ENCODE measurements around the gene CACNA1C.
"Not testable (repeated sequence)": the region's sequence is repeated elsewhere in the genome, so short reads cannot be mapped to it uniquely, and the experiment has no call there.

CACNA1C gene

GRCh38 chr12:2234646-2235350, 182.0 kb downstream of the CACNA1C start:
- no peak for DNase-seq (ENCODE audit: low read depth)

GRCh38 chr12:2236506-2237294, 183.9 kb downstream of the CACNA1C start:
- DNase-seq (ENCODE audit: low read depth), result no peak

- no peak for DNase-seq (ENCODE audit: low read depth)
Measured at GRCh38 chr12:2238111-2238510, 185.3 kb downstream of the CACNA1C start.

- DNase-seq (ENCODE audit: low read depth), result no peak
Measured at GRCh38 chr12:2239381-2239871, 186.6 kb downstream of the CACNA1C start.

DNA sequence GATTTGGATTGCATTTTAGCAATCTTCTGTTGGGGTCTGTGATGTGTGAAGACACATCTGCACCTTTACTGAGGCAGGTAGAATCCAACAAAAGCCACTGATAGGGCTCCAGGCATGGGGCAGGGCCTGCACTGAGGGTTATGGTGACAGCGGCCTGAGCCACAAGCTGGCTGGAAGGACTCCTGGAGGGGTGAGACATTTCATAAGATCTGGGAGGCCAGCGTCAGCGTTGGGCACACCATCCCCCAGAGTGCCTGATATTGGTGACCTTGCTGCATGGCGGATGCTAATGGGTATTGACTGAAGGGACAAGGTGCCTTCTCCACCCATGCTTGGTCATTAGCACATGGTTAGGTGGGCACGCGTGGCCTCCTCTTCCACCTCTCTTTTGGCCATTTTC, 187.6 kb downstream of the CACNA1C start:
- DNase-seq (ENCODE audit: low read depth), result no peak

- DNase-seq (ENCODE audit: low read depth), result no peak
Measured at GRCh38 chr12:2240984-2241383, 188.2 kb downstream of the CACNA1C start.

- no peak for DNase-seq (ENCODE audit: low read depth)
Measured at GRCh38 chr12:2242216-2242615, 189.4 kb downstream of the CACNA1C start.

- DNase-seq (ENCODE audit: low read depth), result no peak
Measured at GRCh38 chr12:2242816-2243215, 190.0 kb downstream of the CACNA1C start.

GRCh38 chr12:2243275-2243674, 190.5 kb downstream of the CACNA1C start:
- no peak for DNase-seq (ENCODE audit: low read depth)

DNA sequence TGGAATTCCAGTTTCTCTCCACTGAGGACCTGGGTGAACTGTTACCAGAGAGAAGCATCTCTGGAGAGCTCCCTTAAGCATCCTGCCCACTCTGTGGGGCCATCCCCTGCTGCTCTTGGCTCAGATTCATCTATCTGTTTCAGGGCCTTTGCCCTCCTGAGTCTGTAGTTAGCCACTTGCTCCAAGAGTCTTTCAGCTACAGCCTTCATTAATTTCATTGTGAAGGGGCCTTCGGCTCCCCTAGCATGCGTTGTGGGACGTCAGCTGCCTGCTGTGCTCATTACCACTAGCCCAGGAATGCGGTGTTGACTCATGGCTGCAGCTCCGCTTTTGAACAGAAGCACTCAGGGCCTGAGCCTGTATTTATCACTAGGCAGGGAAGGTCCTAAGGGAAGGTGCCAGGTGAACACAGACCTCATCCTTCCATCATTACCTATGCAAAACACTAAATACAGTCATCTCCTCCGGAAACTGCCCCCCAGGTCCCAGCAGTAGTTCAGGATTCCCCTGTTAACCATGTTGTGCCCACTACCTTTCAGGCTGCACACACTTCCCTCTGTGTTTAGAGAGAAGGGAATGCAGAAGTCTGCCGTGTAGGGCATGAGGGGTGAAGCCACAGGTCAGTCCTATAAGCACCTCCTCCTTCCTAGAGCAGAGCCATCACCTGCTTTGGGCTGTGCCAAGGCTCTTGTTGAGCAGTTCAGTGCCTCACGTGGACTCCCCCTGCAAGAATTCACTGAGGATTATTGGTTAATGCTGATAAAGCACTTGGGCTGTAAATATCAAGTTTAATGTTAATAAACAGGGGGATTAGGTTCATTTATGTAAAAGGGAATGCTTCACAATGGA, 191.4 kb downstream of the CACNA1C start:
- DNase-seq (ENCODE audit: low read depth), result no peak

GRCh38 chr12:2246358-2246757, 193.6 kb downstream of the CACNA1C start:
- no peak for DNase-seq (ENCODE audit: low read depth)

DNA sequence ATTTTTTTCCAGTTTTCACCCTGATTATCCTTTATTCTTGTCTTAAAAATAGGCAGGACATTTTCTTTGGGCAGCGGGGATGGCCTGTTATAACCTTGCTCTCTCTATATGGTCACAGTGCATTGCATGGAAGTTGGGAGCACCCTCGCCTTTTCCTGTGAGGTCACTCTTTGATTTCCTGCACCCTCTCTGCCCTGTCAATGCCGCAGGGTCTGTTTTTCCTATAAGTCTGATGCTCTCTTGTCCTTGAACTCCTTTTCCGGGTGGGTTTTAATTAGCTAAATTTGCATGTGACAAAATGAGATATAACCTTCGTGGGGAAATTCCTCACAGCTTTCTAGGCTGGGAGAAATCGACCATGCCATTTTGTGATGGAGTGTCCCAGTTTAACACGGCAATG, 194.3 kb downstream of the CACNA1C start:
- DNase-seq (ENCODE audit: low read depth), result no peak

- DNase-seq (ENCODE audit: low read depth), result no peak
Measured at GRCh38 chr12:2247596-2247995, 194.8 kb downstream of the CACNA1C start.

DNA sequence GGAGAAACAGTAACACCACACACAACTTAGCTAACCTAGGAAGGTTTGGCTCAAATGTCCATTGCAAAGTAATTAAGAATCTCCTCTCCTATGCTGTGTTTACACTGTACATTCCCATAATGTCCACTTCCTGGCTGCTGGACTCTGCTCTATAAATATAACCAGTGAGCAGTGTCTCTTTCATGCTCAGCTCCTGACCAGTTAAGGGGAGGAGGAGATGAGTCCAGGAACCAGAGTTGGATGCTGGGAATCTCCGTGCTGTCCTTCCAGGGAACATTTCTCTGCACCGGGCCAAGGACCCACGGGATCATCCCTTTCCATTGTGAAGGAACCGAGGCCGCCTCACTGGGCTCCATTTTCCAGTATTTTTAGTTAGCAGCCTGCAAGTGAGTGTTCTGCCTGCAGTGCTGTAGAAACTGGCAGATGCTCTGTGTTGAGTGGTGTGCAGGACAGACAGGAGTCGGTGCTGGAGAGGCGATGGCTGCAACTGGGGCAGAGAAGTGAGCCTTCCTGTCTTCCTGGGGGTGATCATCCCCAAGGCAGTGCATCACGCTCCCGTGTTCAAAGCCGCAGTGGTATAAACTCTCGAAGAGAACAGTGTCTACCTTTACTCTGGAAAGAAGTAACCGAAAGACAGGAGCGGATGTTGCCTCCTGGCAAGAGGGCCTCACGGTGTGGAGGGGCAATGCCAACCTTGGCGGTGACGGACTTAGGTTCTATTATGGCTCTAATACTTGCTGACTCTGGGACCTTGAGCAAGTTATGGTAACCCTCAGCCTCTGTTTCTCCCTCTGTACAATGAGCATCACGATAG, 195.5 kb downstream of the CACNA1C start:
- DNase-seq (ENCODE audit: low read depth), result no peak

- no peak for DNase-seq (ENCODE audit: low read depth)
Measured at GRCh38 chr12:2248901-2249381, 196.2 kb downstream of the CACNA1C start.

- no peak for DNase-seq (ENCODE audit: low read depth)
Measured at GRCh38 chr12:2250797-2251196, 198.0 kb downstream of the CACNA1C start.

DNA sequence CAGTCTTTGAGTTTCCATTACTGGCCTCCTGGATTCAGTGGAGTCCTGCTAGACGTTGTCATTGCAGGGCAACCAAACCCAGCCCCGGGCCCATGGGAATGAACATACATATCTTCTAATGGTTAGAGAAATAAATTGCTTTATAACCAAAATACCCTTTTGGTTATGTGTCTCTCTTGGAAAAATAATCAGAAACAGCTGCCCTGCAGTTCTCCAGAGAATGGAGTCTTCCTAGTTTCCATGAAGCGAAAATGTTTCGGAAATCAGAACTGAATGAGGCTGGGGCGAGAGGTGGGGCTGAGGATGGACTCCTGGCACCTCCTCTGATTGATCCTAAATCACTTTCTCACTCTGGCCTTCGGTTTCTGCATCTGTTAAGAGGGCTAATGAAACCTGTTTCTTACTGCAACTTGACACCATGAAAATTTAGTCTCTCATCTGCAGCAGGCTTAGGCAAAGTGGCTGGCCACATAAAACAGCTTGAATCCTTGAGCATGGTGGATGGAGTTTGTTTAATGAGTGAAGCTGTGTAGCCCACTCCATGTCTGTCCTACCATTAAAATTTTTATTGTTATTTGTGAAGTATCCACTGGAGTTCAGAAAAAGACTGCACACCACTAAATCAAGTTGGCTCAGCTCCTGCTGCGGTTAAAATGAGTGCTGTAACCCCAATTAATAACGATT, 198.9 kb downstream of the CACNA1C start:
- no peak for DNase-seq (ENCODE audit: low read depth)

- DNase-seq (ENCODE audit: low read depth), result no peak
Measured at GRCh38 chr12:2255311-2255710, 202.5 kb downstream of the CACNA1C start.

DNA sequence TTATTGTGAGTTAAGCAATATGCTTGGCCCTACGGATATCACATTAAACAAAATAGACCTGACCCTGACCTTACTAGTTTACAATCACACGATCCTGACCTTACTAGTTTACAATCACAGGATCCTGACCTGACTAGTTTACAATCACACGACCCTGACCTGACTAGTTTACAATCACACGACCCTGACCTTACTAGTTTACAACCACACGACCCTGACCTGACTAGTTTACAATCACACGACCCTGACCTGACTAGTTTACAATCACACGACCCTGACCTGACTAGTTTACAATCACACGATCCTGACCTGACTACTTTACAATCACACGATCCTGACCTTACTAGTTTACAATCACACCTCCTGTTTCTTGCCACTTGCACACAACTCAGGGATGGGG, 202.9 kb downstream of the CACNA1C start:
- DNase-seq (ENCODE audit: low read depth), result not testable (repeated sequence)

- DNase-seq (ENCODE audit: low read depth), result no peak
Measured at GRCh38 chr12:2256453-2256852, 203.7 kb downstream of the CACNA1C start.

GRCh38 chr12:2256915-2257314, 204.1 kb downstream of the CACNA1C start:
- DNase-seq (ENCODE audit: low read depth), result no peak
